NCI-H526 treated with DMSO at 0.1 percent for 48 hours (cell line): Measurements from ENCODE around the gene NTM.
"Not testable (repeated sequence)": the region's sequence is repeated elsewhere in the genome, so short reads cannot be mapped to it uniquely, and the experiment has no call there.

Experiments
- DNase-seq: peaks from one replicate; lab custom pipeline; 2025; lab: John Stamatoyannopoulos, UW

NTM gene

DNA sequence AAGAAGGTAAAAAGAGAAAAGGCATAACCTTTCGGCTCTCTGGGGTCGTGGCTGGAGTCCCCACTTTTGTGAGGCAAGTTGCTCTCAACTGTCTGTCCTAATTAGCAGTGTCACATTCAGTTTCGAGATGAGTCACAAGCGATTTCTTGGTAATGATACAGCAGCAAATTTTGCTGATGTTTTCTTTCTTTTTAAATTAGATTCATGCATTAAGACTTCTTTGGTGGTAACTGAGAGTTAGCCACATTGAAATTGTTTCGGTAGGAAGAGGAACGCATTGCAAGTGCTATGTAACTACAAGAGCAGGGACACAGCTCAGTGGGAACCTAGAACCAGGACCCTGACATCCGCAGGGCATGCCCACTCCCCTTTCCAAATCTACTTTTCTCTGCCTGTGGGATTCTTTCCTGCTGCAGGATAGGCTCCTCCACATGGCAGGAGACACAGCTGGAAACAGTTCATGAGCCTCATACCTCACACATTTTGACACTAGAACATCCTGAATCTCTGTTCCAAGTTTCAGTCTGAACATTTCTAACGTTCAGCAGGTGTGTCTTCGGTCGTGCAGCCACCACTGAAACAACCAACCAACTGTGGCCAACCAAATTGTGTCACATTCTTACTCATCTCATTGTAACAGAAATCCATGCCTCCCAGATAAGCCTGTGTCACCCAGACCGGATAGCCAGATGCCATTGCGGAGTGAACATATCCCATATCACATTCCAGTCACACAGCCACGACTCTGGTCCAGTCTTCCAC lies 987.6 kb downstream of the NTM start:
- DNase-seq, result no peak

DNA sequence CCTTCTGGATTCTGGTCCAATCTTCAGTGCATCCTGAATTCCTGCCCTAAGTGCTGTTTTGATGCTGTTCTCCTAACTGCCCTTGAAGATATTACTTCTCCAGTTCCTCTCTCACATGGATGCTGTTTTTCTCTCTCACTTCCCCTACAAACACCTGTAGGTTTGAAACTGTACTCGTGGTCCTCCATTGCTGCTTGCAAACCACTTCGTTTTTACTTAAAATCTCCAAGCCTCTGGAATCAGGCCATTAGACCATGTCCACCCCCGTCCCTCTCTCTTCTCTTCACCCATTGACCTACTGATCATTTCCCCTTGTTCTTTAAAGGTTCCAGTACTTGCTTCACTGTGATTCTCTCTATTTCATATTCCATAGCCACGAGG lies 988.1 kb downstream of the NTM start:
- no peak for DNase-seq

DNA sequence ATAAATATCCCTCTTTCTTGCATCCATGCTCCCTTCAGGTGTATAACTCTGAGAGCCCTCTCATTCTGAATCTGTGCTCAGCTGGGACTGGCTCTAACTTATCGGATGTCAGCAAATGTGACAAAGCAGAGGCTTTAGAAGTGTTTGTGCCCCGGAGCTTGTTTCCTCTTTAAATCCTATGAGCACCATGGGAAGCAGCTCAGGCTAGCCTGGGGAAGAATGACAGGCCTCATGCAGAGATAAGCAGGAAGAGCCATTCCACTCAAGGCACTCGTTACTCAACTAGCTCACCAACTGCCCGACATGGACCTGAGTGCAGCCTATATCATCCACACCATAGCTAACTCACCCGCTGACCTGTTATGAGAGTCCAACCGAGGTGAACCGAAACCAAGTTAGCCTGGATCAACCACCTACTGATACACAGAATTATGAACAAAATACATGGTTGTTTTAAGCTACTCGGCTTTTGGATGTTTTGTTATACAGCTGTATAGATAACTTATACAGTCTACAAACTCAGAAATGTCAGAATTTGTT lies 990.7 kb downstream of the NTM start:
- no peak for DNase-seq

DNA sequence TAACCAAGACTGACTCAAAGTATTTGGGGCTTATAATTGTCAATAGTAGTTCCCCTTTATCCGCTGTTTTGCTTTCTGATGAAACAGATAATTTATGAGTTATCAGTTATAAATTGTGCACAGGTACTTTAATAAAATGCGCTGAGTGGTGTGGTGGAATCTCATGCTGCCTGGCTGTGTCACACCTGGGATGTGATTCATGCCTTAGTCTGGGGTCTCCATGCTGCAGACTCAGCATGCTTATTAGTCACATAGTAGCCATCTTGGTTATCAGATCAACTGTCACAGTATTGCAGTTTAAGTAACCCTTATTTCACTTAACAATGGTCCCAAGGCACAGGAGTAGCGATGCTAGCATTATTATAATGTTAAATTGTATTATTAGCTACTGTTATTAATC lies 995.2 kb downstream of the NTM start:
- no peak for DNase-seq

DNA sequence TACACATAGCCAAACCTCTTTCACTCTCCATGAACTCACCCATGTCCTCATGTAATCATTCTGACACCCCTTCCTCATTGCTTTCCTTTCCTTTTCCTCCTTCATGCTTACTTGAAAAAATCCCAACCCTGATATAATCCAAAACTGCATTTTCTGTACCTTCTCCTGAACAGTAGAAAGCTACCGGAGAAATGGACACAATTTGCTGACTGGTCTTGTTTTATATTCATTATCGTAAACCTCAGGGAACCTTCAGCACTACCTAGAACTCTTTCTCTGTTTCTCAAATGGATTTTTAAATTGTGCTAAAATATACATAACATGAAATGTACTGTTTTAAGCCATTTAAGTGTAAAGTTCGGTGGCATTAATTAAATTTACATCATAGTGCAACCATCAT lies 996.9 kb downstream of the NTM start:
- DNase-seq, result no peak

DNA sequence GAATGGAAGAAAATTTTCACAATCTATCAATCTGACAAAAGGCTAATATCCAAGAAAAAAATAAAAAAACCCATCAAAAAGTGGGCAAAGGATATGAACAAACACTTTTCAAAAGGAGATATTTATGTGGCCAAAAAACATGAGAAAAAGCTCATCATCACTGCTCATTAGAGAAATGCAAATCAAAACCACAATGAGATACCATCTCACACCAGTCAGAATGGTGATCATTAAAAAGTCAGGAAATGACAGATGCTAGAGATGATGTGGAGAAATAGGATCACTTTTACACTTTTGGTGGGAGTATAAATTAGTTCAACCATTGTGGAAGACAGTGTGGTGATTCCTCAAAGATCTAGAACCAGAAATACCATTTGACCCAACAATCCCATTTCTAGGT lies 999.7 kb downstream of the NTM start:
- not testable (repeated sequence) for DNase-seq

DNA sequence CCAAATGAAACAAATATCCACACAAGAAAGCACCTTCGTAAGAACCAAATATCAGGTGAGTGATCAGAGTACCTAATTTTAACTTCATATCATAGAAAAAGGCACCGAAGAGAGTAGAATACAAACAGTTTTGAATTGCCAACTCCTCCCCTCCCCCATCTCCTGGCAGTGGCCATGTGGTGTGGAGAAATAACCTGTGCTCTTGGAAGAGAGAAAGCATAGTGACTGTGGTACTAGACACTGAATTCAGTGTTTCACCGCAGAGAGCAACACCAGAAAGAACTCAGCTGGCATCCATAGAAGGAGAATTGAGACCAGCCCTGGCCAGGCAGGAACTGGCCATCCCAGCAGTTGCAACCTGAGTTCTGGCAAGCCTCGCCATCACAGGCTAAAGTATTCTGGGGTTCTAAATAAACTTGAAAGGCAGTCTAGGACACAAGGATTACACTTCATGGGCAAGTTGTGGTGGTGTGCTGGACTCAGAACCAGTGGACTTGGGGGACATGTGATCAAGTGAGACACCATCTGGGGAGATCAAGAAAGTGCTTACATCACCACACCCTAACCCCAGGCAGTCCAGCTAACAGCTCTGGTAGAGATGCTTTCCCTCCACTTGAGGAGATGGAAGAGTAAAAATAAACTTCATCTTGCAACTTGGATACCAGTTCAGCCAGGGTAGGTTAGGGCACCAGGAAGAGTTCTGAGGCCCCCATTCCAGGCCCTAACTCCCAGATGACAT lies 1003.2 kb downstream of the NTM start:
- no peak for DNase-seq

DNA sequence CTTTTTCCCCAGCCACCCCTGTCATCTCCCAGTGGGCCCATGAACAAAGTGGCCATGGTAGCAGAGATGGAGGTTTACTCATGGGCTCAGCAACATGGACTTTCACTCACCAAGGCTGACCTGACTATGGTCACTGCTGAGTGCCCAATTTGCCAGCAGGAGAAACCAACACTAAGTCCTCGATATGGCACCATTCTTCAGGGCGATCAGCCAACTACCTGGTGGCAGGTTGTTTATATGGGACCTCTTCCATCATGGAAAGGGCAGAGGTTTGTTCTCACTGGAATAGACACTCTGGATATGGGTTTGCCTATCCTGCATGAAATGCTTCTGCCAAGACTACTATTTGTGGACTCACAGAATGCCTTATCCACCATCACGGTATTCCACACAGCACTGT lies 1009.1 kb downstream of the NTM start:
- DNase-seq, result no peak
